Heart left ventricle (tissue), 16 donors: ENCODE results near the gene C2orf81. TPM values are rescaled to one million over a fixed set of nuclear protein-coding genes. Genes with fewer than 3 reads are reported as not detected.
A peak's percentile ranks its signal among the peaks of the same experiment; 100 is the strongest.

Source experiments
- ATAC-seq, 4 donors: fragments of 200-7000 bp; cut with Tn5 transposase; one replicate each; pipeline ENCODE4 v1.9.1; 2020 to 2022; ENCODE audit warnings: moderate library complexity in 4 of 4, mild to moderate bottlenecking in 3 of 4, moderate number of reproducible peaks in 1 of 4
- DNase-seq, 5 donors: peaks; one replicate each; pipeline ENCODE4 v3.0.0-alpha.2; 2020
- H3K27ac ChIP-seq, 12 donors: fragments of 200-600 bp; sonication (generic) in 4 of 12; one replicate each; pipeline versions ENCODE4 v1.5.0 to v1.8.0; 2016 to 2022; ENCODE audit warnings: mild to moderate bottlenecking in 2 of 12
- H3K27me3 ChIP-seq, 9 donors: fragments of 200-600 bp; sonication (generic) in 2 of 9; one replicate each; pipeline versions ENCODE4 v1.5.1 to v1.8.0; 2016 to 2022; ENCODE audit warnings: mild to moderate bottlenecking in 3 of 9
- H3K36me3 ChIP-seq, 9 donors: fragments of 200-600 bp; sonication (generic) in 2 of 9; one replicate each; pipeline versions ENCODE4 v1.5.0 to v1.8.0; 2018 to 2022; ENCODE audit warnings: mild to moderate bottlenecking in 2 of 9
- H3K4me1 ChIP-seq, 12 donors: fragments of 200-600 bp; sonication (generic) in 4 of 12; one replicate each; pipeline versions ENCODE4 v1.5.0 to v1.8.0; 2016 to 2022; ENCODE audit warnings: mild to moderate bottlenecking in 3 of 12
- H3K4me3 ChIP-seq, 12 donors: fragments of 200-600 bp; sonication (generic) in 4 of 12; one replicate each; pipeline versions ENCODE4 v1.5.0 to v1.8.0; 2017 to 2022; ENCODE audit warnings: mild to moderate bottlenecking in 9 of 12, moderate library complexity in 4 of 12
- H3K9me3 ChIP-seq, 12 donors: fragments of 200-600 bp; sonication (generic) in 4 of 12; one replicate each; pipeline versions ENCODE4 v1.5.0 to v1.8.0; 2016 to 2022; ENCODE audit warnings: mild to moderate bottlenecking in 1 of 12
- CTCF ChIP-seq, 12 donors: fragments of 200-600 bp; sonication (generic) in 4 of 12; IDR thresholded peaks; one replicate each; pipeline versions ENCODE4 v1.5.0 to v1.8.0; 2018 to 2022; ENCODE audit warnings: antibody characterized with exemption in 12 of 12, mild to moderate bottlenecking in 5 of 12
- POLR2A ChIP-seq, 2 donors: fragments of 450-650 bp; IDR thresholded peaks; one replicate each; pipeline ENCODE4 v1.6.1; 2017; ENCODE audit warnings: antibody characterized with exemption in 2 of 2, mild to moderate bottlenecking in 2 of 2, moderate library complexity in 2 of 2
- WGBS, 4 donors: extraction: QIAGEN DNeasy Blood & Tissue Kit in 2 of 4; methylation state at CpG; one replicate each; pipeline versions ENCODE4 v1.1.5 to v1.1.7; 2013 to 2018; 5-methylcytosine and 5-hydroxymethylcytosine counted together
- intact Hi-C, 10 donors: fragments of 100-400 bp; cut with DNase I; formaldehyde crosslinking; loops; one replicate each; pipeline versions ENCODE4 v1.11.1 to v1.14.2; 2022
- polyA plus RNA-seq, 2 donors: library from polyadenylated mRNA; stranded (reverse); fragments of 200-250 nt; gene quantifications; one replicate each; pipeline ENCODE4 v1.2.3, GENCODE V29; 2013
- total RNA-seq, 9 donors: library from RNA; depleted of rRNA in 2 of 9; stranded (reverse); fragments of >200 nt in 2 of 9; fragmentation: NEBNext Ultra II Directional in 3 of 9; extraction: Animal tissue kit (Norgen Biotek cat#: 25700) in 3 of 9; gene quantifications; one replicate each; pipeline versions ENCODE4 v1.1.0 to v1.2.4, GENCODE V29; 2016 to 2023
- donor health status: ischemic (EF 13 %, LVEDD 7.1; RV severe dilation, severe dysfunction).
- donor health status: healthy with polysubstance abuse.
- donor health status: DM: no; HTN: yes; CAD: no.
- donor health status: DM: no; HTN: no; CAD: no.
- donor health status: ischemic (EF 25% LVEDD 6.9; RV normal size, moderate dysfunction).
- donor health status: ischemic (EF 25% LVEDD 5.7; RV mildly dilated, moderate dysfunction).
- donor health status: healthy.
- donor health status: DM: yes; HTN: yes; CAD: no.
- donor health status: ischemic (EF 35%, LVEDD 5.7; RV mildly dilated, moderate dysfunction).
- donor health status: nonischemic (EF 11% LVEDD 7.7; RV severe dilation, severe dysfunction).
- donor health status: DM: yes; HTN: yes; CAD: no.
- donor health status: PGD.
- donor health status: ischemic (EF 29% LVEDD 5.4; RV normal size, mild dysfunction).
- donor health status: nonischemic (EF 23%, LVEDD 6.1; RV moderate dilation, normal function).

The C2orf81 gene
- total and polyA plus RNA-seq, 11 donors: 0.48 to 2.3 (median 0.86) TPM

- intact Hi-C loops: no loop called here
- 90 to 95% (median 92%) methylated on average over 3 of the region's 3 CpGs for WGBS, 4 donors
- Histone ChIP-seq H3K27me3 (no peaks in the 10 kb centered on the region), H3K36me3 (peaks cover 0 to 32% (median 15%) of the 10 kb centered on the region in 9 donors), H3K9me3 (no peaks in the 10 kb centered on the region), H3K27ac (peak overlapping the region in 7 of 12 donors; percentile 7 to 52 (median 43)), H3K4me1 (peaks cover 2 to 83% (median 66%) of the 10 kb centered on the region in 12 donors), H3K4me3 (no peak overlapping the region)
- ATAC-seq (no peak), DNase-seq (no peak)
- TF ChIP-seq POLR2A (IDR thresholded peaks at IDR 0.05) (no peak), CTCF (IDR thresholded peaks at IDR 0.05) (no peak)
Measured at GRCh38 chr2:74381751-74382150, 39.7 kb downstream of the C2orf81 start.

DNA sequence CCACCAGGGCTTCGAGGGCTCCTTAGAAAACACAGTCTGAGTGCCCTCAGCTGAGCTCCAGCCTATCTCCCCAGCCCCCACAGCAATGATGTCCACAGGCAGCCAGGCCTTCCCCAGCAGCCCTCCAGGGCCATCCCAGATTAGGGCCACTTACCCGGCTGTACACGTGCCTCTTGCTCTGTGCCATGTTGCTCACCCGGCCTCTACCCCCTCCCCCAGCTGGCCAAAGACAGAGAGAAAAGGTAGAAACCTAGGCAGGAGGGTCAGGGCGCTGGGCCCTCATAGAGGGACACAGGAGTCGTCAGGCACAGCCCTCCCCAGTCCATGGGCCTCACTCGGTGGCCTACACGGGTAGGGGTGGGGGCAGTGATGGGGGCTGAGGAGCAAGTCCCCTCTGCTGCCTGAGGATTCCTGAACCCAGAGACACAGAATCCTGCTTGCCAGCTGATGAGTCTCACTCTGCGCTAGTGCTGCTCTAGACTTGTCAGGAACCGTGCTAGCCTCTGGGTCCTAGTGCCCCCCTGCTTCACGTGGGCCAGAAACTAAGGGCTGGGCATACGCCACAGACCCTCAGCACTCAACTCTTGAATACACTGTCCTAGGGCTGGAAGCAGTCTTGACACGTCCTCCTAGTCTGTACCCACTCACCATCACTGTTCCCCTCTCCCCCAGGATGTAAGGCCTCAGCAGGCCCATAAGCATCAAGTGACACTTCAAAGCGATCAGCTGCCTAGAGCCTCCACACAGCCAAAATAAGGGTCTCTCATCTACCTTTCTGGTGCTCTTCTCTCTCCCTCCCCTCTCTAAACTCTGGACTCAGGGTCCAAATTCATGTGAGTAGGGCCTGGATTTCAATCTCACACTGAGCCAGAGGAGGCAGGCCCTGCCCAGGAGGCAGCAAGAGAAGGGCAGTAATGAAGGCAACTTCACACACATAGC lies 41.3 kb downstream of the C2orf81 start, which contains the start of gene DCTN1:
Gene DCTN1 (minus strand): TSS at position 461 of the 939 bp plus-strand sequence. CDS start 274 bp downstream, at position 187.
- H3K9me3 ChIP-seq: no peaks in the 10 kb centered on the region
- H3K4me3 ChIP-seq: peak within 1 kb of the TSS in 10 of 12 donors; percentile 22 to 60 (median 46)
- peaks cover 2 to 72% (median 57%) of the 10 kb centered on the region in 12 donors for H3K4me1 ChIP-seq
- peaks cover 0 to 38% (median 23%) of the 10 kb centered on the region in 9 donors for H3K36me3 ChIP-seq
- H3K27me3 ChIP-seq: no peaks in the 10 kb centered on the region
- TF ChIP-seq CTCF (IDR thresholded peaks at IDR 0.05) (no peak), POLR2A (IDR thresholded peaks at IDR 0.05) (no peak)
- 18 to 25% (median 25%) methylated on average over 13 to 14 of the region's 14 CpGs for WGBS, 4 donors
- ATAC-seq (peak; percentile 75 to 90 (median 82)), DNase-seq (peak in 4 of 5 donors; percentile 52 to 72 (median 56))
- H3K27ac ChIP-seq: peak within 1 kb of the TSS in 11 of 12 donors; percentile 32 to 81 (median 70)
- intact Hi-C loops: no loop called here

GRCh38 chr2:74378007-74378406 lies 43.4 kb downstream of the C2orf81 start:
- ATAC-seq (no peak), DNase-seq (no peak)
- H3K4me3 ChIP-seq: no peak overlapping the region
- H3K27ac ChIP-seq: no peak overlapping the region
- no peaks in the 10 kb centered on the region for H3K9me3 ChIP-seq
- peaks cover 0 to 31% (median 22%) of the 10 kb centered on the region in 9 donors for H3K36me3 ChIP-seq
- peaks cover 0 to 75% (median 56%) of the 10 kb centered on the region in 12 donors for H3K4me1 ChIP-seq
- no peak for TF ChIP-seq POLR2A (IDR thresholded peaks at IDR 0.05)
- TF ChIP-seq CTCF (IDR thresholded peaks at IDR 0.05): no peak
- WGBS, 4 donors: 91 to 94% (median 94%) methylated on average over 10 of the region's 10 CpGs
- intact Hi-C loops: no loop called here
- H3K27me3 ChIP-seq: no peaks in the 10 kb centered on the region

- H3K4me3 ChIP-seq: no peak overlapping the region
- no peak overlapping the region for H3K27ac ChIP-seq
- no peaks in the 10 kb centered on the region for H3K9me3 ChIP-seq
- TF ChIP-seq POLR2A (IDR thresholded peaks at IDR 0.05) (no peak), CTCF (IDR thresholded peaks at IDR 0.05) (no peak)
- DNase-seq (no peak), ATAC-seq (no peak)
- 86 to 93% (median 89%) methylated on average over 2 of the region's 2 CpGs for WGBS, 4 donors
- peaks cover 4 to 69% (median 52%) of the 10 kb centered on the region in 12 donors for H3K4me1 ChIP-seq
- H3K27me3 ChIP-seq: no peaks in the 10 kb centered on the region
- intact Hi-C loops: no loop called here
- peaks cover 2 to 52% (median 30%) of the 10 kb centered on the region in 9 donors for H3K36me3 ChIP-seq
Measured at GRCh38 chr2:74375838-74376237, 45.6 kb downstream of the C2orf81 start.
